Esophagus squamous epithelium (tissue), 5 donors: ENCODE measurements around the gene FAM120B. TPM values are rescaled to one million over a fixed set of nuclear protein-coding genes. Genes with fewer than 3 reads are reported as not detected.

Experiments used
- DNase-seq: peaks from one replicate; lab custom pipeline; 2025; lab: John Stamatoyannopoulos, UW
- H3K27ac ChIP-seq, 4 donors: fragments of 200-600 bp; sonication (generic); one replicate each; pipeline ENCODE4 v1.5.1; 2016 to 2019; ENCODE audit warnings: mild to moderate bottlenecking in 1 of 4
- H3K27me3 ChIP-seq, 4 donors: fragments of 200-600 bp; sonication (generic); 1 replicate in 3 of 4; 2 replicates in 1 of 4; pipeline versions ENCODE4 v1.5.1 to v1.6.0; 2017 to 2021; ENCODE audit warnings: antibody characterized with exemption in 1 of 4
- H3K36me3 ChIP-seq, 3 donors: fragments of 200-600 bp; sonication (generic); one replicate each; pipeline ENCODE4 v1.5.1; 2016 to 2019
- H3K4me1 ChIP-seq, 3 donors: fragments of 200-600 bp; sonication (generic); one replicate each; pipeline ENCODE4 v1.5.1; 2017 to 2019
- H3K4me3 ChIP-seq, 4 donors: fragments of 200-600 bp; sonication (generic); 1 replicate in 3 of 4; 2 replicates in 1 of 4; pipeline ENCODE4 v1.5.1; 2016 to 2019; ENCODE audit warnings: mild to moderate bottlenecking in 2 of 4, moderate library complexity in 1 of 4
- H3K9me3 ChIP-seq, 3 donors: fragments of 200-600 bp; sonication (generic); one replicate each; pipeline ENCODE4 v1.5.1; 2016 to 2019
- POLR2A ChIP-seq, 4 donors: fragments of 450-650 bp; IDR thresholded peaks; one replicate each; pipeline ENCODE4 v1.6.1; 2017; ENCODE audit warnings: antibody characterized with exemption in 4 of 4, mild to moderate bottlenecking in 4 of 4, moderate library complexity in 3 of 4
- WGBS, 2 donors: methylation state at CpG; one replicate each; pipeline ENCODE4 v1.1.5; 2018; 5-methylcytosine and 5-hydroxymethylcytosine counted together
- intact Hi-C: fragments of 100-400 bp; cut with DNase I; formaldehyde crosslinking; loops from one replicate; pipeline ENCODE4 v1.15.0; 2022
- total RNA-seq, 4 donors: library from RNA; depleted of rRNA; stranded (reverse); fragments of >200 nt; gene quantifications; one replicate each; pipeline ENCODE4 v1.1.0, GENCODE V29; 2016
- TF ChIP-seq, protein P1 (sequence below), 6 experiments: fragments of 450-650 bp in 4 of 6; fragments of 200-600 bp in 2 of 6; sonication (generic) in 2 of 6; IDR thresholded peaks; one replicate each; pipeline ENCODE4 v1.5.1; 2016 to 2019; ENCODE audit warnings: antibody characterized with exemption in 6 of 6, mild to moderate bottlenecking in 4 of 6, moderate library complexity in 4 of 6
- donor health status: DM: yes; HTN: yes; CAD: no.

FAM120B gene
- total RNA-seq, 4 donors from 2014 or later, result 8.4 to 25.6 (median 12.9) TPM

DNA sequence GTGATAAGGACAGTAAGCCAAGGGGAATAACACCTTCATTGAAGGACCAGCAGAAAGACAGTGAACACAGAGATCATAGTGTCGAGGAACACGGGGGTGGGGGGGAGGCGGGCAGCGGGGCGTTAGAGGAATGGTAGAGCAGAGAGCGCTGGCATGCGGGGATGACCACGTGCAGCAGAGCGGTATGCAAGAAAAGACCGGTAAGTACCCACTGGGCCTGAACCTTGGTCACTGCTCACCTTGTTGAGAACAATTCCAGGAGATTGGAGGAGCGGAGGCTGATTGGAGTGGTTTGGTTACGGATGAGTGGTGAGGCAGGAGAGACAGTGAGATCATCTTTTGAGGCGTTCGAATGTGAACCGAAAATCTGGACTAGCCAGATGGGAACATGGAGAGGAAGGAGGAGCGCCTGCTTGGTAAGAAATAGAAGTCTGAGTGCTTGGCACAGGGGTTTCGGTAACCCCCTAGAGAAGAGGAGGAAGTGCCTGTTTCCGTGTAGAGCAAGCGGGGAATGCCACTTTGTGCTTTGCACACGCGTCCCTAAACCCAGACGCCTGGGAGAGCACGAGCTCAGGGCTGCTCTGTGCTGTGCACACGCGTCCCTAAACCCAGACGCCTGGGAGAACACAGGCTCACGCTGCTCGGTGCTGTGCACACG, 70.0 kb downstream of the FAM120B start:
- TF ChIP-seq, protein P1, sequence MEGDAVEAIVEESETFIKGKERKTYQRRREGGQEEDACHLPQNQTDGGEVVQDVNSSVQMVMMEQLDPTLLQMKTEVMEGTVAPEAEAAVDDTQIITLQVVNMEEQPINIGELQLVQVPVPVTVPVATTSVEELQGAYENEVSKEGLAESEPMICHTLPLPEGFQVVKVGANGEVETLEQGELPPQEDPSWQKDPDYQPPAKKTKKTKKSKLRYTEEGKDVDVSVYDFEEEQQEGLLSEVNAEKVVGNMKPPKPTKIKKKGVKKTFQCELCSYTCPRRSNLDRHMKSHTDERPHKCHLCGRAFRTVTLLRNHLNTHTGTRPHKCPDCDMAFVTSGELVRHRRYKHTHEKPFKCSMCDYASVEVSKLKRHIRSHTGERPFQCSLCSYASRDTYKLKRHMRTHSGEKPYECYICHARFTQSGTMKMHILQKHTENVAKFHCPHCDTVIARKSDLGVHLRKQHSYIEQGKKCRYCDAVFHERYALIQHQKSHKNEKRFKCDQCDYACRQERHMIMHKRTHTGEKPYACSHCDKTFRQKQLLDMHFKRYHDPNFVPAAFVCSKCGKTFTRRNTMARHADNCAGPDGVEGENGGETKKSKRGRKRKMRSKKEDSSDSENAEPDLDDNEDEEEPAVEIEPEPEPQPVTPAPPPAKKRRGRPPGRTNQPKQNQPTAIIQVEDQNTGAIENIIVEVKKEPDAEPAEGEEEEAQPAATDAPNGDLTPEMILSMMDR (IDR thresholded peaks at IDR 0.05), result no peak
- no peak for TF ChIP-seq POLR2A (IDR thresholded peaks at IDR 0.05)
- H3K4me3 ChIP-seq, result no peak overlapping the region
- H3K27me3 ChIP-seq, result no peaks in the 10 kb centered on the region
- H3K27ac ChIP-seq, result no peak overlapping the region
- intact Hi-C loops, result no loop called here
- no peak for DNase-seq
- 92 to 94% methylated on average over 19 to 21 of the region's 29 CpGs for WGBS, 2 donors
- no peaks in the 10 kb centered on the region for H3K9me3 ChIP-seq
- H3K4me1 ChIP-seq, result peaks cover 0 to 5% (median 0%) of the 10 kb centered on the region in 3 donors
- peaks cover 0 to 37% (median 0%) of the 10 kb centered on the region in 3 donors for H3K36me3 ChIP-seq

DNA sequence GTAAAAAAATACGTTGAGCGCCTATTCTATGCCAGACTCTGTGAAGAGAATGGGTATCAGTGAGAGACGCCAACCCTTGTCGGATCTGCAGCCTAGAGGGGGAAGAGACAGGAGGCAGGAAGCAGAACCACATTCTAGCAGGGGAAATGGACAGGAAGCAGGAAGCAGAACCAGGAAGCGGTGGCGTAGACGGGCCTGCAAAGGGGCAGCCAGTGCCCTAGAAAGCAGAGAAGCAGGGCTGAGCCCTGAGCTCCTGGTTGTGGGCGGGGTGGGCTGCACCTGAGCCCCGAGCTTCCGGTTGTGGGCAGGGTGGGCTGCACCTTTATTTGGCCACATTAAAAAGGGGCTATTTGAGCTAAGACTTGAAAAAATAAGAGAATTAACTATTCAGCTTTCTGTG, 71.9 kb downstream of the FAM120B start:
- Histone ChIP-seq H3K4me1 (no peaks in the 10 kb centered on the region), H3K4me3 (no peak overlapping the region), H3K27ac (no peak overlapping the region), H3K27me3 (no peaks in the 10 kb centered on the region), H3K9me3 (no peaks in the 10 kb centered on the region), H3K36me3 (peaks cover 0 to 27% (median 0%) of the 10 kb centered on the region in 3 donors)
- TF ChIP-seq, protein P1 (IDR thresholded peaks at IDR 0.05), result no peak
- TF ChIP-seq POLR2A (IDR thresholded peaks at IDR 0.05), result no peak
- DNase-seq, result no peak
- WGBS, 2 donors, result 74 to 75% methylated on average over 7 to 10 of the region's 10 CpGs
- intact Hi-C loops, result no loop called here

DNA sequence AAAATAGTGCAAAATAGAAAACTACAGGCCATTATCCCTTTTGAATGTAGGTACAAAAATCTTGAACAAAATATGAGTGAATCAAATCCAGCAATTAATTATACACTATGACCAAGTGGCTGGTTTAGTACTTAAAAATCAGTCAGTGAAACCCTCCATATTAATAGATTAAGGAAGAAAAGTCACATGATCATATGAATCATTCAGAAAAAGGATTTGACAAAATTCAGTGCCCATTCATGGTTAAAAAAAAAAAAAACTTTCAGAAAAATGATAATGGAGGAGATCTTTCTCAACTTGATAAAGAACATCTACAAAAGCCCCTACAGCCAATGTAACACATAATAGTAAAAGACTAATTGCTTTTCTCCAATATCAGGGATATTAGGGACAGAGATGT, 75.0 kb downstream of the FAM120B start:
- no peaks in the 10 kb centered on the region for H3K9me3 ChIP-seq
- no peak for DNase-seq
- no peak overlapping the region for H3K27ac ChIP-seq
- no peaks in the 10 kb centered on the region for H3K4me1 ChIP-seq
- TF ChIP-seq, protein P1 (IDR thresholded peaks at IDR 0.05), result no peak
- no peak for TF ChIP-seq POLR2A (IDR thresholded peaks at IDR 0.05)
- intact Hi-C loops, result no loop called here
- no peaks in the 10 kb centered on the region for H3K27me3 ChIP-seq
- peaks cover 0 to 7% (median 0%) of the 10 kb centered on the region in 3 donors for H3K36me3 ChIP-seq
- no peak overlapping the region for H3K4me3 ChIP-seq

DNA sequence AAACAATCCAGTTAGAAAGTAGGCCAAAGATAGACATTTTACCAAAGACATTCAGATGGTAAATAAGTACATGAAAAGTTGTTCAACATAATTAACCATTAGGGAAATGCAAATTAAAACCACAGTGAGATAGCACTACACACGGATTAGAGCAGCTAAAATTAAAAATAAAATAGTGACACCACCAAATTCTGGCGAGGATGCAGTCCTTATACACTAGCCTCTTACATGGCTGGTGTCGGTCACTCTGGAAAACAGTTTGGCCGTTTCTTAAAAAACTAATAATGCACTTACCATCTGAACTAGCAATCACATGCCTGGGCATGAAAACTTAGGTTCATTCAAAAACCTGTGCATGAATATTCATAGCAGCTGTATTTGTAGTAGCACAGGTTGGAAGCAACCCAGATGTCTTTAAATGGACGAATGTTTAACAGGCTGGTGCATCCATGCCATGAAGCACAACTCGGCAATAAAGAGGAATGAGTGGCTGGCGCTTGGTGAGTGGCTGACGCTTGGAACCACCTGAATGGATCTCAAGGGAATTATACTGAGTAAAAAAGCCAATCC, 77.0 kb downstream of the FAM120B start:
- 62 to 73% methylated on average over 8 of the region's 8 CpGs for WGBS, 2 donors
- no peak overlapping the region for H3K4me3 ChIP-seq

DNA sequence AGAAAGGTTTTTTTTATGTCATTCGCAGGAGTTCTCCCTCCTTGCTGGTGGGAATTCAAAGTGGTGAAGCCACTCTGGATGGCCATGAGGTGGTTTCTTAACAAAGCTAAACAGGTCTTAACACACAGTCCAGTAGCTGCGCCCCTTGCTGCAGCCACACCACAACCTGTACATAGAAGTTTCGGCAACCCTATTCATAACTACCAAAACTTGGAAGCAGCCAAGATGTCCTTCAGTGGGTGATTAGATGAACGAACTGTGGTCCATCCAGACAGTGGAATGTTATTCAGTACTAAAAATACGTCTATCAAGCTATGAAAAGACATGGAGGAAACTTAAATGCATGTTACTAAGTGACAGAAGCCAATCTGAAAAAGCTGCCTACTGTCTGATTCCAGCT, 78.9 kb downstream of the FAM120B start:
- Histone ChIP-seq H3K9me3 (no peaks in the 10 kb centered on the region), H3K36me3 (peaks cover 0 to 35% (median 5%) of the 10 kb centered on the region in 3 donors), H3K4me1 (peaks cover 0 to 5% (median 0%) of the 10 kb centered on the region in 3 donors), H3K27ac (no peak overlapping the region), H3K27me3 (no peaks in the 10 kb centered on the region), H3K4me3 (no peak overlapping the region)
- 89 to 91% methylated on average over 5 of the region's 5 CpGs for WGBS, 2 donors
- intact Hi-C loops, result no loop called here
- no peak for DNase-seq
- TF ChIP-seq, protein P1 (IDR thresholded peaks at IDR 0.05), result no peak
- no peak for TF ChIP-seq POLR2A (IDR thresholded peaks at IDR 0.05)

More for the DNA sequence above, 77.0 kb downstream of the FAM120B start:
- Histone ChIP-seq H3K27me3 (no peaks in the 10 kb centered on the region), H3K9me3 (no peaks in the 10 kb centered on the region), H3K4me1 (no peaks in the 10 kb centered on the region), H3K36me3 (peaks cover 0 to 16% (median 5%) of the 10 kb centered on the region in 3 donors), H3K27ac (no peak overlapping the region)
- intact Hi-C loops, result no loop called here
- TF ChIP-seq, protein P1 (IDR thresholded peaks at IDR 0.05), result no peak
- TF ChIP-seq POLR2A (IDR thresholded peaks at IDR 0.05), result no peak
- DNase-seq, result no peak
